Mucosa of gallbladder (tissue), 1 donor: ENCODE measurements around the gene RAB11FIP4. TPM values are rescaled to one million over a fixed set of nuclear protein-coding genes. Genes with fewer than 3 reads are reported as not detected.

Experiments used
- DNase-seq: peaks from one replicate; pipeline ENCODE4 v3.0.0-alpha.2; 2020; ENCODE audit warnings: low spot score
- total RNA-seq: library from RNA; stranded (reverse); gene quantifications from one replicate; pipeline ENCODE4 v1.2.1, GENCODE V29; 2021
- donor health status: DM: no; HTN: no; CAD: no.

RAB11FIP4 gene
- total RNA-seq, 1 donor from 2014 or later, result 37.6 TPM

DNA sequence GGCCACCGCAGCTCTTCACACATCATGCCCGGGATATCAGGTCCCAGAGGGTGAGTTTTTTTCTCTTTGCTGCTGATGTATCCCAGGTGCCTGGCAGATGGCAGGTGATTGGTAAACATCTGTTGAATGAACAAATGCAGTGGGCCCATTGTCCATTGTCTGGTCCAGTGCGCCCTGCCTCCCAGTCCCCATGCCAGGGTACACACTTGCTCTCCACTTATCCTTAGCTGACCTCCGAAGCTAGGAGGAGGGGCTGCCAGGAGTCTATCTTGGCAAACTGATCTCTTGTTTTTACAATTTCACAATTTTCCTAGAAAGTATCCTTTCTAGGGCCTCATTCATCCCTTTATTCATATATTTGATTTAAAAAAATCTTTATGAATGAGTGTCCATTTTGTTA, 196.0 kb downstream of the RAB11FIP4 start:
- DNase-seq, result no peak

Other genes with a start within 250 kb of the RAB11FIP4 start
- 2.3 TPM for gene OMG, start 94.4 kb upstream of the RAB11FIP4 start, total RNA-seq
- gene EVI2B, start 77.6 kb upstream of the RAB11FIP4 start, total RNA-seq, result 13.0 TPM
- 10.9 TPM for gene EVI2A, start 70.1 kb upstream of the RAB11FIP4 start, total RNA-seq